NCI-H2171 treated with DMSO at 0.1 percent for 48 hours (cell line): ENCODE results near the gene MRPL30.
A peak's percentile ranks its signal among the peaks of the same experiment; 100 is the strongest.
"Not testable (repeated sequence)": the region's sequence is repeated elsewhere in the genome, so short reads cannot be mapped to it uniquely, and the experiment has no call there.

Source experiments
- DNase-seq: peaks from one replicate; lab custom pipeline; 2025; lab: John Stamatoyannopoulos, UW

Gene MRPL30

DNA sequence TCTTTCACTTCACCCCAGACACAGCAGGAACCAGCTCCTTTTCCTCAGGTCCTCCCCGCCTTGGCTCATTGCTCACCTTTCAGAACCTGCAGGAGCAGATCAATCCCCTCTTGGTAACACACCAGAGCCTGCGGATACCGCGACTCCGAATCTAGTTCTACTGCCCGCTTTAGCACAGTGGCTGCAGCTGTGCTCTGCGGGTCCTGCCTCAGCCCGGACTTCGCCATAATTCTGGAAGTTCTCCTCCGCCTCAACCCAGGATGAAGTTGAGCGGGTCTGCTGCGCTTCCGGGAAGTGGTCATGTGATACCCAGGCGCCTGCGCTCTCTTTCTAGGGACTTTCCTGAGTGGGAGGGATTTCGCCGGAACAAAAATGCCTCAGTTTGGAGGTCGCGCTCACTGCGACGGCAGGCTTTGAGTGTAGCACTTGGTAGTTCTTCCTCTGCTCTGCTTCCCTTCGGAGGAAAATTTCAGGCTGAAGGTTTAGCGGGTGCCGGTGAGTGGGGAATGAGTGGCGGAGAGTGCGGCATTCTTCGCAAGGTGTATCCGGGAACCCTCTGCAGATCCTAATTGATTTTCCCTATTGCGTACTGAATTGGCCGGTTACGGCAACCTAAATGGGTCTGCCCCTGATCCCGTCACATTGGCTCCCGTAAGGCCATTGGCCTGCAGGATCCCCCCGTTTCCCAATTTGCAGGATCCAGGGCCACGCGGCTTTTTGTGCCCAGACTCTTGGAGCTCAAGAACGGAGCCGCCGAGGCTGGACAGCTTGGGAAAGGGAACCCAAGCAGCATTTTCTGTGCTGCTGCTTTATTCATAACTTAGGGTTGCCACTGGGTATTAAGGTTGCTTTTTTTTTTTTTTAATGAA is at the start of gene MRPL30, which contains the start of gene MITD1:
Gene MRPL30 (plus strand): TSS at position 430 of the 869 bp plus-strand sequence. CDS start 5,020 bp downstream, outside the sequence.
Gene MITD1 (minus strand): TSS at position 304 of the 869 bp plus-strand sequence. CDS start 77 bp downstream, at position 227.
- peak; percentile 97 for DNase-seq

DNA sequence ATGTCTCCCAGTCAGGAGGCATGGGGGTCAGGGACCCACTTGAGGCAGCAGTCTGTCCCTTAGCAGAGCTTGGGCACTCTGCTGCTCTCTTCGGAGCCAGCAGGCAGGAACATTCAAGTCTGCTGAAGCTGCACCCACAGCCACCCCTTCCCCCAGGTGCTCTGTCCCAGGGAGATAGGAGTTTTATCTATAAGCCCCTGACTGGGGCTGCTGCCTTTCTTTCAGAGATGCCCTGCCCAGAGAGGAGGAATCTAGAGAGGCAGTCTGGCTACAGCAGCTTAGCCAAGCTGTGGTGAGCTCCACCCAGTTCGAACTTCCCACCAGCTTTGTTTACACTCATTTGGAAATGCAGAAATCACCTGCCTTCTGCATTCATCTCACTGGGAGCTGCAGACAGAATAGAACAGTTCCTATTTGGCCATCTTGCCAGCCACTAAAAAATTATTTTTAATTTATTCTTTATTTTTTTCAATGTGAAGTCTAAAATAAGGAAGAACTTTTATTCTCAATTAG is 45.9 kb upstream of the MRPL30 start:
- not testable (repeated sequence) for DNase-seq

DNA sequence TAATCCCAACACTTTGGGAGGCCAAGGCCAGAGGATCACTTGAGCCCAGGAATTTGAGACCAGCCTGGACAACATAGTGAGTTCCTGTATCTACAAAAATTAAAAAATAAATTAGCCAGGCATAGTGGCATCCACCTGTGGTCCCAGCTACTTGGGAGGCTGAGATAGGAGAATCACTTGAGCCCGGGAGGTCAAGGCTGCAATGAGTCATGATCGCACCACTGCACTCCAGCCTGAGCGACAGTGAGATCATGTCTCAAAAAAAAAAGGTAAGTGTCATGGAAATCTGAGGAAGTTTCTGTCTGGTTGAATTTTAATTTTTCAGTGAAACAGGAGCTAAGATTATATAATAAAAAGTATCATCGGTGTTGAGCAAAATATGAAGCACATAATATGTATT is 42.0 kb upstream of the MRPL30 start:
- no peak for DNase-seq

DNA sequence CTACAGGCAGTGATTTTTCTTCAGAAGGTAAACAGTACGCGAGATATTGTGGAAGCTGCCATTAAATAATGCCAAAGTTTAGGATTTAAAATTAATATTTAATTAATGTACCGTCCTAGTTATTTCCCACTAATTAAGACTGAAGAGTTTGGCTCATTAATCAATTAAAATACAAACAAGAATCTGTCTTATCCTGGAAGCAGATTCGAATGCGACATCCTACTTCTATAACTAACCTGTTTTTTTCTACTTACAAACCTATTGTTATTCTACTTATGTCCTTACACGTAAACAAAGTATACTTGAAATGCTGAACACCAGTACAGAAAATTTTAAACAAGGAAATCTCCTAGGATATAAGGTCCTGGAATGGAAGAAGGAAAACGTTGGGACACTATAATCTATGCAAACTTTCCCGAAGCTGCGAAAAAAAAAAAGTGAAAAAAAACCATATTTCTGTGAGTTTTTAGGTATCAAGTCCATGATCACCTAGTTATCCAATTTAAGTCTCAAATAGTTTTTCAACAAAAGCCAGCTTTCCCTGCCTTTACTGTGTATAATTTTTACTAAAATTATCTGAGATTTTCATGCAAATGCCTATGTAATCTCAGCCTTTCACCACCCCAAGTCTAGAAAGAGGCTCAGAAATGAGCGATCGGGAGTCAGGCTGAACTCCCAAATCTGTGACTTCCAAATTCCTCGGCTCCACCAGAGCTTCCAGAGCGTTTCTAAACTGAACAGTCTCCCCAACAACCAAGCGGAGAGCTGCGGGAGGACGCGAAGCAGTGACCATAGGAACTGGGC is 40.7 kb upstream of the MRPL30 start:
- DNase-seq = peak; percentile 65

DNA sequence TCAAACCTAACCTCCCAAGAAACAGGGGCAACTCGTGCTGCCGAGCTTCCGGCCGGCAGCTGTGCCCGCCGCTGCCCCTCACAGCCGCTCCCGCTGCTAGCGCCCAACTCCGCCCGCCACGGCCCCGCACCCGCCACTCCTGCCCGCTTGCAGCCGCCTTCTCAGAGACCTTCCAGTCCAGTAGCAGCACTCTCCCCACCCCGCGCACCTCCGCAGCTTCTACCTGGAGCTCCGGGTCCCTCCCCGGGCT is 40.2 kb upstream of the MRPL30 start:
- DNase-seq = no peak

DNA sequence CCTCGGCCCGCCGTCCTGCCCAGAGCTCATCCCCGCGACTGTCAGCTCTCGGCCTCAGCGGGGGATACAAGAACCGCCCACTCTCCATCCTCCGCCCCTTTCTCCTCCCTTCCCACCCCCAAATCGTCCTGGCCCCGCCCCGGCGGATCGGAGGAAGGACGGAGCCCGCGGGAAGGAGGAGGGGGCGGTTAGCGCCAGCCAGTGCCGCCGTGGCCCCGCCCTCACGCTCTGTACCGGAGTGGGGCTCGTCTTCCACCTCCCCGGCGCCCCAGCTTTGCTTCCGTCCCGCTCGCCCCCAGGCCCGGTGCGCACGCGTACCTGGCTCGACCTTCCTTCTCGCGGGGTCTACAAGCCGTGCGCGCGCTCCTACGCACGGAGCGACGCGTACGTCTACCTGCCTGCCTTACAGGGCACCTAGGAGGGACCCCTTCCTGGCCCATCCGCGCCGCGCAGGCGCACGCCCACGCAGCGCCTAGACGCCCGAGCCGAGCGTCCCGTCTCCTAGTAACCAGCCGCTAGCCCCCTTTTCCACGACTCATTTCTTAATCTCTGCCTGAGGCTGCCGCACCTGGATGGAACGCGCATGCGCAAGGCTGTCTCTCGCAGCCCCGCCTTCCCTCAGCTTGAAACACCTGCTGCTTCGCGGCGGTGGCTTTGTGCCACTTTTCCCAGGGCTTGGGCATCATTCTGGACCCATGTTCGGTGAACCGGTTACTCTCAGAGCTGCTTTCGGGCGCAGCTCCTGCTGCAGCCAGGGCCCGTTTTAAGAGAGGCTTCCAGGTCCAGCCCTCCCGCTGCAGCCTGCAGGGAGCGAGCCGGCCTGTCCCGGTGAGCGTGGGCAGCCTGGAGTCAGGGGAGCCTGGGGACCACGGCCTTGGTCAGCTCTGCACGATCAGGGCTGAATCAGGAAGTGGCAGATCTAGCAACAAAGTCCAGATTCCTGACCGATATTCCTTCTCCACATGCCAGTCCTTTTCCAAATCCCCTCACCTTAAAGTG is 39.6 kb upstream of the MRPL30 start, which contains the start of gene C2orf15:
Gene C2orf15 (plus strand): TSS at position 598 of the 999 bp plus-strand sequence. CDS start 8,852 bp downstream, outside the sequence.
- DNase-seq = peak; percentile 99

DNA sequence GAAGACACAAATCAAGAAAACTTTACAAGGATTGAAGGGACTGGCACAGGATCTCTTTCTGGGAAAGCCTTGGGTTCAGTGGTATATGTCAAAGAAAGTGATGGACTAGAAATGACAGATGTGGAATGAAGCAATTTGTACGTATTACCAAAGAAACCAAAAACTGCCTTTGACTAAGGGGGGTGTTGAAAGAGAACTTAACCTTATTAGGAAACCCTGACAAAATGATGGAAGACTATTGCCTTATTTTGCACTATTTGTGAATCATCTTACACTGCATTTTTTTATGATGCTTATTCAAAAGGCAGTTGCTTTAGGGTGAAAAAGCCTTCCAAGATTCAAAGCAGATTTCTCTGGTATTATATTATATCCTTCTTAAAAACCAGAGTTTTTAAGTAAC is 30.3 kb upstream of the MRPL30 start:
- no peak for DNase-seq

DNA sequence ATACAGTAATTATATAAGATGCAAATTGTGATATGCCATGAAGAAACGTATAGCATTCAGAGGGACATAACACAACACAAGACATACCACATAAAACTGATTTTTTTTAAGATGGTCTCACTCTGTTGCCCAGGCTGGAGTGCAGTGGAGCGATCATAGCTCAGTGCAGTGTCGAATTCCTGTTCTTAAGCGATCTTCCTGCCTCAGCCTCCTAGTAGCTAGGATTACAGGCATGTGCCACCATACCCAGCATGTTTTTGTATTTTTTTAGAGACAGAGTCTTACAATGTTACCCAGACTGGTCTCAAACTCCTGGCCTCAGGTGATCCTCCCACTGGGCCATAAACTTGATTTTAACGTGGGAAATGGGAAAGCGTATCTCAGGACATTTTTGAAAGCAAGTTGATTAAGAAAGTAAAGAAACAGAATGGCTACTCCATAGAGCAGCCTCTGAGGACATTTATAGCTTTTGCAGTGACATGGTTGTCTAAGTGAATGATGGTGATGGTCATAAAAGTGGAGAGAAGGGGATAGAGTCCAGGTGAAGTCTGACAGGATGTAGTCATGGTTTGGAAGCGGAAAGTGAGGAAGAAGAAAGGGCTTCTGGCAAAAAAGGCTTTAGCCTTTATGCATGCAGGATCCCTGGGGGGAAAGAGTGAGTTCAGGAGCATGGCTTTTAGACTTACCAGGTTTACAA is 28.6 kb upstream of the MRPL30 start:
- DNase-seq = peak; percentile 1

DNA sequence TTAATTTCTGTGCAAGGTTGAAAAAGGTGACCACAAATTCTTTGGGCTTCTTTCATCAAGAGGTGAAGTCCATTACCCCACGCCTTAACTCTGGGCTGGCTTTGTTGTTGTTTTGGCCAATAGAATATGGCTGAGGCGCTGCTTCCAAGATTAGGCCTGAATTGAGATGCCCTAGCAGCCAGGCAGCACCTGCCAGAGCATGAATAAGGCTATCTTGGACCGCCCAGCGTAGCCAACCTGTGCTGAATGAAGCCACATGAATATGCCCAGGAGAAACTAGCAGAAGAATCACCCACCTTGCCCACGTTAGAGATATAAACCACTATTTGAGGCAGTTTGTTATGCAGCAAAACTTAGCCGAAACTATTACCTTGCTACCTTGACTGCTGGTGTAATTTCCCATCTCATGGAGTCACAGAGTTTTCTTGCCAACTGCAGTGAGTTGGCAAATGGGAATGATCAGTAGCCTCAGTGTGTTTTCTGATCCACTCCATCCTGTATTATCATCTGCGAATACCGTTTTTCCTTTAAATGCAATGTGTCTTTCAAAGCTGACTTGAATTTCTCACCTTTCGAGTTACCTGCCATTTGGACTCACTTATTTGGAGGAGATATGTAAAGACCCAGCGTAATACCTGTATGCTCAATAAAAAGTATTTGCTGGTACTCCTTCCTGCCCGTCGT is 26.9 kb upstream of the MRPL30 start:
- no peak for DNase-seq

DNA sequence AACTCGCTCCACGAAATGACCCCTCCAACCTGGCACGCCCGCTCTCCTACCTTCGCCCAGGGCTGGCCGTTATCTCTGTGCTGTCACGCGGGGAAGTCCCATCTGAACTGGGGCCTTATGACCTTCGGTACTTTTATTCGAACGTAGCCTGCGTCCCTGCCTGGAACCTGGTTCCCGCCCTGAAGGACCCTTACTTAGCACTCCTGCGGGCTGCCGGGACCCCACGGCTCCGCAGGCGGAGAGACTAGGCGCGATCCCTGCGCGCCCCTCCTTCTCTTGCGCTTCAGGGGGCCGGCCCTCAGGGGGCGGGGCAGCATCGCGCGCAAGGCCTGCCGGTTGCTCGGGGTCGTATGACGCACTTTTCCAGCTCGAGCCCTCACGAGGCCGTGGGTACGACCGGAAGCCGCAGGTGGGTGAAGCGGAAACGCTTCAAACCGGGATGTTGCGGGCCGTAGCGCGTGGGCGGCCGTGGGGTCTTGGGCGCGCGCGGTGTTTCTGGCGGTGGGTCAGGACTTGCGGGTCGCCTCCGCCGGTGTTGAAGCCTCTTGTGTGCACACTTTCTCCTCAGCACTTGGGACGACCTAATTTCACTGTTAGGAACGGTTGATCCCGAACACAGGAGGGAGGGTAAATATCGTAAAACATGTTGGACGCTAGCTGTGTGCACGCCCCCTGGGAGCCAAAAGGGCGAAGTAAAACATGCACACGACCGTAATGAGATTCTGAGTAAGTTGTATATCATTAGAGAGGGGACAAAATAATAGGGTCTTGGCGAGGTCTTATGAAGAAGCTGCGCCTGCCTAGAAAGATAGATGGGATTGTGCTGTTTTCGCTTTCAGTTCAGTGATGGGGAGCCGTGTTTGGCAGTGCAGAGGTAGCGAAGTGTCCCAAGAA is 26.1 kb upstream of the MRPL30 start, which contains the start of the genes LIPT1 and TSGA10:
Gene LIPT1 (plus strand): TSS at position 325 of the 894 bp plus-strand sequence. CDS start 6,991 bp downstream, outside the sequence.
Gene TSGA10 (minus strand): TSS at position 300 of the 894 bp plus-strand sequence. CDS start 45,503 bp downstream, outside the sequence.
- peak; percentile 92 for DNase-seq

DNA sequence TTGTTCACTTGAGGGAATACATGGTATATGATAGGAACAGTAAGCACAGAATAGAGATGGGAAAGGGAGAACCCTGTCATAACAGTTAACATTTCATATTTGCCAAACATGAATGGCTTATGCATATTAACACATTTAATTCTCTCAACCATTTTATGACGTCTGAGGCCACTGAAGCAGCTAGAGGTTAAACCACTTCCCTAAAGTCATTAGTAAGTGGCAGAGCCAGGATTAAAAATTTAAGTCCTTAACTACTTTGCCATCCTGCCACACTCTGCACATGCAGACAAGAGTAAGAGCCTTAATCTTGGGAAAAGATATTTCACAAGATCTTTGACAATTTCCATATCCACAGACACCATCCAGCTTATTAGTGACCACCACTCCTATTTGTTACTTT is 24.1 kb upstream of the MRPL30 start:
- DNase-seq = no peak

DNA sequence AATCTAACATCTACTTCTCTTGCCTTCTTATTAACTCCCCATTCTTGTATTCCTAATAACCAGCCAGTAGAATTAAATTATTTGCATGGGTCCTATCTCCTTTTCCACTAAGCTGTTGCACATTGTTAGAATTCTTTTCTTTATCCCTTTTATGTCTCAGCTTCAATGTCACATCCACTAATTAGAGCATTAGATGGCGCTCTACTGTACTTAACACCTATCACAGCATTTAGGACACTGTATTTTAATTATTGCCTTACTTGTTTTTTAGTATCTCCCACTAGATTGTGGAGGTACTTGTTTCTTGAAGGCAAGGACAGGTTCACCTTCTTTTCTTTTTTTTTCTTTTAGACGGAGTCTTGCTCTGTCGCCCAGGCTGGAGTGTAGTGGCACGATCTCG is 22.4 kb upstream of the MRPL30 start:
- no peak for DNase-seq

DNA sequence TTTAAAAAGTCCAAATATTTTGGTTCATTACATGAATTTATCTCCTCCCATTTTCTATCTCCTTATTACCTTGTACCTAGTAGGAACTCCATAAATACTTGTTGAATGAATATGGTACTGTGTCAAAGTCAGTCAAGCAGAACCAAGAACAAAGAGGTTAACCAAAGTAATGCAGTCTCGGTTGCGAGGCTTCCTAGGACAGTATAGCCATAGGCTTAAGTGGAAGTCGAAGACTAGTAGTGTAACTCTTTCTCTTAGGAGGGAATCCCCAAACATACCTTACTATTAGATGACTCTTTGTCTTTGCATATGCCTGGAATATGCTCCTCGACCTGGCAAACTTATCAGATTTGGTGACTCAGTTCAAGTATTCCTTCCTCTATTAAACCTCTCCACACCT is 21.4 kb upstream of the MRPL30 start:
- DNase-seq = no peak

DNA sequence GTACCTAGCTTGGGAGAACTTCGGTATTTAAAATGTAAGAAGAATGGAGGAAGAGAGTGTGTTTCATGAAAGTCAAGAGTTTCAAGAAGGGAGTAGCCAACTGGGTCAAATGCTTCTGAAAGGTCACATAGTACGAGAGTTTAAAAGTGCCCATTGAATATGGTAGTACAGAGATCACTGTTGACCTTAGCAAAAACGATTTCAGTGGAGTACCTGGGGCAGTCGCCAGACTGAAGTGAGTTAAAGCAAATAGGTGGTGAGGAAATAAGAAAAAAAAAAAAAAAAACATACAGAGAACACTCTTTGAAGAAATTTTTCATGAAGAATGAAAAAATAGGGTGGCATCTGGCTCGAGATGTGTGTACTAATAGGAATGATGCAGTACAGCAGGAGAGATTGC is 14.8 kb upstream of the MRPL30 start:
- DNase-seq = no peak

DNA sequence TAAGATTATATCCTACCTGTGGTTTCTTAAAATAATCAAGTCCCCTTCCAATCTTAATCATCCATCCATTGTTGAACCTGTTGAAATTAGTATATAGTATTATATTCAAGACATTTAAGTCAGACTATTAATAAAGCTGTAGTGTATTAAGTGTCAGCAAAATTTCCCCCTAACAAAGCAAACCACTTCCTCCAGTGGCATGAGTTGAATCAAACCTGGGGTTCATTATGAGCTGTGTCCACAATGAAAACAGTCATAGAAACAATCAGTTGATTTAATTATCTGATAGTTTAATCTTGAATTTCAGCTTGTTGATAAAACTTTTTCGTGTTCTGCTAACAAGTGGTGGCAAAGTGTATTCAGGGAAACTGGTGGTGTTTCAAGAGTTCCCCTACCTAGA is 11.4 kb upstream of the MRPL30 start:
- DNase-seq = no peak

DNA sequence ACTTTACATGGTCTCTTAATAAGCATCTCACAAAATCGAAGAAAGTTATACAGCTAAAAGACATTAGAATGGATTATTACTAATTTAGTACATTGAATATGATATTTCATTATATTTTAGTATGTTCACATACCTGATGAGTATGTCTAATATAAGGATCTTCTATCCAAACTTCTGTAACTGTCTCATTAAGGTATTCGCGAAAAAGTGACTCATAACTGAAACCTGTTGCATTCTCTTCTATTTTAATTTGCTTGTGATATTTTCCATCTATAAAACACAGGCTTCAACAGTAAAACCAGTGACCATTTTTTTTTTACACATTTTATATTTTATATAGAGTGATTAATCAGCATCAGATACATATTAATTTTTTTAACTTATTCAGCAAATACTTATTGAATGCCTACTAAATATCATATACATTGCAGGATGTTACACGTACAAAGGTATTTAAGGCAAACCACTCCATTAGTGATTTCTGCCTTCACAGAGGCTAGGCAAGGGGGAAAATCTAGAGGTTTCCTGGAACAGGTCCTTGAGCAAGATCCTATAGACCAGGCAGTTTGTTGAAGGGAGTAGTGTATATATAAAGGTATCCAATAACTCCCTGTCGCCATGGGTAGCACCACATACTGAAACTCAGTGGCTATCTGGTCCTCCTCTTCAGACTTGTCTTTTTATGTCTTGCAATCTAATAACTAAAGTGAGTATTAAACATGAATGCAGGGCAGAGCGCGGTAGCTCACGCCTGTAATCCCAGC is 9.4 kb upstream of the MRPL30 start:
- DNase-seq = no peak

DNA sequence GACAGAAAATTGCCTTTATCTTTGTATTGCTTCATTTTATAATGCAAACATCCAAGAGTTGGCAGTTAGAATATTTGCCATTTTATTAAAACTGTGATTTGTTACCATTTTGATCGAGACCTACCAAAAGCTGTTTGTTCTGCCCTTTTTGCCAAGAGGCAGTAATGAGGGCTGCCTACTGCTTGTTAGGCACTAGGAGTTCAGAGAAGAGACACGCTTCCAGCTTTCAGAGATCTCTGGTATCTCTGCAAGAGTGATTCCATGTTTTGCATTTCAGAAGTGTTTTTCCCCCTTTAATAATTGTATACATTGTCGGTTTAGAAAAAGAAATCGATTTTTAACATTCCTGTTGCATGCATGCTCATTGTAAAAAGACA is 628 bp downstream of the MRPL30 start:
- DNase-seq = peak; percentile 46

DNA sequence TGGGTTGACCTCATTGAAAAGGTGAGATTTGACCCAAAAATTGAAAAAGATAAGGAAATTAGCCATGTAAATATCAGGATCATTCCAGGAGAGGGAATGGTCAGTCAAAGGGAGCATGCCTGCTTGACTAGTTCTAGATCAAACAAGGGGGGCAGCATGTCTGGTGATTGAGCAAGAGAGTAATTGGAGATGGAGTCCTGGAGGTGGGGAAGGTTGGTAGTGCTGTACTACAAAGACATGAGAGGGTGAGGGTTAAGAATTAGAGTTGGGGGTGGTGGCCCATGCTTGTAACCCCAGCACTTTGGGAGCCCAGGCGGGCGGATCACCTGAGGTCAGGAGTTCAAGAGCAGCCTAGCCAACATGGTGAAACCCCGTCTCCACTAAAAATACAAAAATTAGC is 2.0 kb downstream of the MRPL30 start:
- DNase-seq = no peak
